Measurements from ENCODE around the gene MAU2.
"Not testable (repeated sequence)": the region's sequence is repeated elsewhere in the genome, so short reads cannot be mapped to it uniquely, and the experiment has no call there.

The MAU2 gene

DNA sequence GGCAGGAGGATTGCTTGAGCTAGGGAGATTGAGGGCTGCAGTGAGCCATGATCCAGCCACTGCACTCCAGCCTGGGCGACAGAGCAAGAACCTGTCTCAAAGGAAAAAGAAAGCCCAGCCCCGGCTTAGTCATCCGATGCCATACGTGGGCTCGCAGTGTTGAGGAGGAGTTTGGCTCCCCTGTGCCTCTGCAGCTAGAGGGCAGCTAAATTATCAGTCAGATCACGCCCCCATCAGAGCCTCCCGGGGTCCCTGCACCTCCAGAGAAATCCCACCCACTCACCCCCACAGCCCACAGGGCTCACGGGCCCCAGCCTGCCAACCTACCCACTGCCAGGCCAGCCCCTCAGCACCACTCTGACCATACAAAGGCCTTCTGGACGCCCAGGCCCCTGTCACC is 27.6 kb downstream of the MAU2 start:
- no peak for DNase-seq

DNA sequence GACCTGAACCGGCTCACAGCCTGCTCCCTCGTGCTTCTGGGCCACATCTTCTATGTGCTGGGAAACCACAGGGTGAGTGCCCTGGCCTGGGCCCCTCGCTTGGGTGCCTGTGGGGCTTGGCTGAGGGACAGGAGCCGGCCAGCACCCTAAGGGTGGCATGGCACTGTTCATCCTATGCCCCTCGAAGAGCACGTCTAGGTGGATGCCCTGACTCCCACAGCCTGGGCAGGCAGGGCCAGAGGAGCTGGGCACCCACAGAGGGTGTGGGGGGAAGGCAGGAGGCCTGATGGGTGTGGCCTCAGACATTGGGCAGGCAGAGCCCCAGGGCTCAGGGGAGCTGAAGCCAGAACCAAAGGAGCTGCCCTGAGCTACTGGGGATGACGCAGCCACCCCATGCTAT is 28.7 kb downstream of the MAU2 start:
- DNase-seq, result no peak

DNA sequence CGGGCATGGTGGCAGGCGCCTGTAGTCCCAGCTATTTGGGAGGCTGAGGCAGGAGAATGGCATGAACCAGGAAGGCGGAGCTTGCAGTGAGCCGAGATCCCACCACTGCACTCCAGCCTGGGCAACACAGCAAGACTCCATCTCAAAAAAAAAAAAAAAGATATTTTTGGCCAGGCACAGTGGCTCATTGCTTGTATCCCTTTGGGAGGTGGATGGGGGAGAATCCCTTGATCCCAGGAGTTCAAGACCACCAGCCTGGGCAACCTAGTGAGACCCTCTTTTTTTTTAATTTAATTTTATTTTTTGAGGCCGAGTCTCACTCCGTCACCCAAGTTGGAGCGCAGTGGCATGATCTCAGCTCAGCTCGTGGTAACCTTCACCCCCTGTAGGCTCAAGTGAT is 30.1 kb downstream of the MAU2 start:
- DNase-seq, result not testable (repeated sequence)

DNA sequence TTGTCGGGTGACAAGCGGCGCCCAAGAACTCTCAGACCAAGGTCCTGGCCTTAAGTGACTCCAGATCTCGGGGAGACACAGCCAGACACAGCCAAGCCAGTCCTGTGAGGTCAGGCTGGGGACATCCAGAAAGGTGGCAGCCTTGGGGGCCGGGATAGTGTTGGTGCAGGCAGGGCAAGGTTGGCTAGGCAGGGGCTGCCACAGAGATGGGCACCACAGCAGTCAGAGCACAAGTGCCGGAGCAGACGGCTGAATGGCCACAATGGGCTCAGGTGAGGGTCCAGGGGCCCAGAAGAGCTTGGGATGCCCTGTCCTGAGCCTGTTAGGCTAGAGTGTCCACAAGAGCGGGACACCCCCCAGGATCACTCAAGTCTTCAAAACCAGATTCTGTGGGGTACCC is 32.2 kb downstream of the MAU2 start:
- DNase-seq, result no peak

DNA sequence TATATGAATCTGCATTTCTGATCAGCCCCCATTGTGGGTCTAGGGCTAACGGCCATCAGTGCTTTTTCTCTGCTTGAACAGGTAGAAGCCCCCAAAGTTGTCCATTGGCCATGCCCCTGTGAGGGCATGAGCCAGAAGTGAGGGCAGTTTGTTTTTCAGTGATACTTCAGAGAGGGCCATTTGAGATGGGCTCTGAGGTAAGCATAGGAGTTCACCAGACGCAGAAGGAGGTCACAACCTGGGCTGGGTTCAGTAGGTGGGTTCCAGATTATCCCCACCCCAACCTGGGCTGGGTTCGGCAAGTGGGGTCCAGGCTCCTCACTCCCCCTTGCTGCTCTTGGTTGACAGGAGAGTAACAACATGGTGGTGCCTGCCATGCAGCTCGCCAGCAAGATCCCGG is 33.4 kb downstream of the MAU2 start:
- no peak for DNase-seq

DNA sequence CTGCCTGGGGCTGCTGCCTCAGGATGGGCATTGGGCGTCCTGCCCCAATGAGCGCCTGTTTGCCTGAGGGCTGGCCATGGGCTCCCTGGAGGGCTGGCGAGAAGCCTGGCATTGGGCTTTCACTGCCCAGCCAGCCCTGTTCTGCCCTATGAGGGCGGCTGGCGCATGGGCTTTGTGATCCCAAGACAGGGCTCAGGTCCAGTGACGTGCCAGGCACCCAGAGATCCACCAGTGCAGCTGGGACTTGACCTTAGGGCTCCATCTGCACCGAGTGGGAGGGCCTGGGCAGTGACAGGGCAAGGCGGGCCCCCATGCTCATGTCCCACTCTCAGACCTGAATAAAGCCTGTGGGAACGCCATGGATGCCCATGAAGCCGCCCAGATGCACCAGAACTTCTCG is 34.3 kb downstream of the MAU2 start:
- no peak for DNase-seq

DNA sequence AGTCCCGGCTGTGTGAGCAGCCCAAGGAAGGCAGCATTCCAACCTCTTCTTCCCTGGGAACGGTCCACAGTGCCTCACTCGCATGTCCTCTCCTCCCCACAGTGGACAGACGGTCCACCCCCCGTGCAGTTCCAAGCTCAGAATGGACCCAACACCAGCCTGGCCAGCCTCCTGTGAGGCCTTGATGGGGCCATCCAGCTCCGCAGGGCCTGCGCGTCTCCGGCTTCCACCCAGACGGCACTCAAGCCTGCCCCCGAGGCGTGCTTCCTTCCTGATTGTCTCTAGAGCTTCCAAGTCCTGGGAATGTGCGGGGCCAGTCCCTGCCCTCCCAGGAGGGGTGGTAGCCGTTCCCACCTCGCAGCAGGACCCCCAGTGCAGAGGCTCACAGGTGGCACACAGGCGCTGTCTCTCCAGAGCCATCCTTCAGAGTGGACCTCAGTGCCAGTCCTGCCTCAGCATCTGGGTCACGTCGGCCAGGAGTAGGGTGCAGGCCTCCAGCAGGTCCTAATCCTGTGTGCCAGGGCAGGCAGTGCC is 35.0 kb downstream of the MAU2 start:
- DNase-seq, result no peak

DNA sequence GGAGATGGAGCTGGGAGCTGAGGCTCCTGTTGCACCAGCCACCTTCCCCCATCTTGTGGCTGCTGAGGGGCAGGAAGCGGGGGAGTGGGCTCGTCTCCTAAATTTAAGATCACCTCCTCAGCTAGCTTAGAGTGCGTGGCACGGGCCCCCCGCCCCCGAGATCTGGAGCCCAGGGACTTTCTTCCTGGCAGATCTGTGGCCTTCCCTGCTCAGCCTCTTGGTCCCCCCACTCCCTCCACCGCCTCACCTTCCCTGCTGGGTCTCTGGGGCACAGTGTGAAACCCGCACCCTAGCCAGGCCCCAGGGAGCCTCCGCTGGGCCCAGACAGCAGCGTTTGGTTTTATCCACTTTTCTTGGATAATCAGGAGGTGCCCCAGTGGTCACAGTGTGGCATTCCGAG is 35.9 kb downstream of the MAU2 start:
- no peak for DNase-seq

DNA sequence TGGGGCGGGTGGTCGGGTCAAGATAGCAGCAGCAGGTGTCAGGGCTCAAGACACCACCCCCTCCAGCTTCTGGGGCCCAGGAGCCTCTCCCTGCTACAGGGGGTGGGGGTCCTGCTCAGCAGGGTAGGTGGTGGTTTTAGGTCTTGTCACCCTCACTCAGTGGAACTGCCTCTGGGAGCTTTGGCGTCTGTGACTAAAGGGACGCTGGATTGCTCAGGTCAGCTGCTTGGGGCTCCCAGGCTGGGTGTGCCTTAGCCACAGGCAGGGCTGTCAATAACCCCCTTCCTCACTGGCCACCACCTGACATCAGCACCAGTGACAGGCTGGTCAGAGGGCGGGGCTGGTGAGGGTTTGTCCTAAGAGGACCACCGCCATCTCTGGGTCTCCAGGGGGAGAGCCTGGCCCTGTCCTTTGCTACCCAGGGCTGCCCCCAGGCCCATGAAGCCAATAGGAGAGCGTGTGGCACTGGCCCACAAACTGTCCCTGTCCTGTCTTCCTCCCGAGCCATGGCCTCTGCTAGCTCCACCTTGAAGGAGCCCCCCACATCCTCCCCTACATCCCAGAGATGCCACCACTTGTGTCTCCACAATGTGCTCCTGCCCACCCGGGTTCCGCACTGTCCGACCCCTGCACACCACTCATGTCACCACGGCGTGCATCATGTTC is 36.4 kb downstream of the MAU2 start:
- no peak for DNase-seq

DNA sequence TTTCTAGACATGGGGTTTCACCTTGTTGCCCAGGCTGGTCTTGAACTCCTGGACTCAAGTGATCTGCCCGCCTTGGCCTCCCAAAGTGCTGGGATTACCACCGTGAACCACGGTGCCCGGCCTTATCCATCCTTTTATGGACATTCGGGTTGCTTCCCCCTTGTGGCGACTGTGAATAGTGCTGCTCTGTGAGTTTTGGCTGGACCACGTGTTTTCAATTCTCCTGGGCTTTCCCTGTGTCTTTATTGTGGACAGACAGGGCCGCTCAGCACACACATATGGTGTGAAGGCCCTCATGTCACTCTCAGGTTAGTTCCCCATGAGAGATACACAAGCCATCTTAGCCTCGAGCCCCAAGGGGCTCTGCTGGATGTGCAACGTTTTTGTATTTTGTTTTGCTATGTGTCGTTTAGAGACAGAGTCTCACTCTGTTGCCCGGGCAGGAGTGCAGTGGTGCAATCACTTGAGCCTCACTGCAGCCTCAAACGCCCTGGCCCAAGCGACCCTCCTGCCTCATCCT is 40.5 kb downstream of the MAU2 start:
- peak; percentile 78 for DNase-seq

DNA sequence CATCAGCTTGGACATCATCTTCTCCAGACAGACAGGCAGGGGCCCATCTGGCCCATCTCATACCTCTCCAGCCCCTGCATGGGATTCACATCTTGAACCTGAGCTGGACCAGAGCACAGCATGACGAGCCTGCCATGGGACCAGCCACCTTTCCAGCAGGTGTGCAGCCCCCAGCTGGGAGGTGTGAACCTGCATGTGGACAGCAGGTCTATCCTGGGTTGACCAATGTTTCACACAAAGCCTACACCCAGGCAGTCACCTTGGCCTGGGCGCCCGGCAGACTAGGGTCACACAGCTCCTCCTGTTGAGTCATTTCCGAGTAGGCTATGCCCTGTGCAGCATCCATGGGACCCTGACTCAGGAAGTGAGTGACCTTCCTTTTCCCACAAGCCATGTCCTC is 41.4 kb downstream of the MAU2 start:
- DNase-seq, result no peak

DNA sequence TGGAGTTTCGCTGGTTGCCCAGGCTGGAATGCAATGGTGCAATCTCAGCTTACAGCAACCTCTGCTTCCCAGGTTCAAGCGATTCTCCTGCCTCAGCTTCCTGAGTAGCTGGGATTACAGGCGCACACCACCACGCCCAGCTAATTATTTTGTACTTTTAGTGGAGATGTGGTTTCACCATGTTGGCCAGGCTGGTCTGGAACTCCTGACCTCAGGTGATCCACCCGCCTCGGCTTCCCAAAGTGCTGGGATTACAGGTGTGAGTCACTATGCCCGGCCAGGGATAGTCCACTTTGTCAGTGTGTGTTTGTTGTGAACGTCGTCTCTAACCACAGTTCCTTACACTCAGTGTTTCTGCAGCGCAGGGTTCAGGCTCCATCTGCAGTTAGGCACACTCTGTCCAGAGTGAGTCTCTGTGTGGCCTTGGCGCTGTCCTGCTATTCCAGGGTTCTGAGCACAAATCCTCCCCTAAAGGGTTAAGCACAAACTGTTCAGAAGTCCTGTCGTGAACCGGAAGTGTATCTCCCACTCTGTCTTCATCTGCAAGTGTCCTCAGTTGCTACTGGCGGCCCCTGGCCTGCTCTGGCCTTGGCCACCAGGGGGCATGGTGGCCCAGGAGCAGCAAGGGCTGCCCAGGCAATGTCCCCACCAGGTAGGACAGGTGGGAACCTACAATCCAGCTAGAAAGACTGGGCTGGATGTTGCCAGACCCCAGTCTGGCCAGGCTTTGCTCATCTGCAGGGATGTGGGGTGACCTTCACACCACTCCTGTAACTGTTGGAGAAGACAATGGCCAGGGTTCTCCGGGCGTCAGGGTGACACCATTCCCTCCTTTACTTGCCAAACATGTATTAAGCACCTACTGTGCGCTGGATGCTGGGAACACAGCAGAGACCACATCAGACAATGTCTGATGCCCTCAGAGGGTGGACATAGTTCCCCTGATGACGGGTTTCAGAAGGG is 46.1 kb downstream of the MAU2 start:
- DNase-seq, result peak; percentile 56

DNA sequence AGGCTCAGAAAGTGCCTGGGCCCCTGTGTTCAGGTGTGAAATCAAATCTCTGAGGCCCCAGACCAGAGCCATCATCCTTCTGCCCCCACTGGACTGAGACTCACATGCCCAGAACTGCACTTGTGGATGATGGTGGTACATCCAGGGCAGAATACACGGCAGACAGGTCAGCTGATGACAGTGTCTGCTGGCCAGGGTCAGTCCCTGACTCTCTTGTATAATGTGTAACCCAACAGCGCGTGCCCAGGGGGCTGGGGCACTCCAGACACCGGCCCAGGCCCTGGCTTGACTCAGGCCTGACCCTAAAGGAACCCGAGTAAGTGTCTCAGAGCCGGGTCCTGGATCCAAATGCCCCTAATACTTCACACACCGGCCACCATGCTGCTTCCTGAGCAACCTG is 47.5 kb downstream of the MAU2 start:
- DNase-seq, result no peak

DNA sequence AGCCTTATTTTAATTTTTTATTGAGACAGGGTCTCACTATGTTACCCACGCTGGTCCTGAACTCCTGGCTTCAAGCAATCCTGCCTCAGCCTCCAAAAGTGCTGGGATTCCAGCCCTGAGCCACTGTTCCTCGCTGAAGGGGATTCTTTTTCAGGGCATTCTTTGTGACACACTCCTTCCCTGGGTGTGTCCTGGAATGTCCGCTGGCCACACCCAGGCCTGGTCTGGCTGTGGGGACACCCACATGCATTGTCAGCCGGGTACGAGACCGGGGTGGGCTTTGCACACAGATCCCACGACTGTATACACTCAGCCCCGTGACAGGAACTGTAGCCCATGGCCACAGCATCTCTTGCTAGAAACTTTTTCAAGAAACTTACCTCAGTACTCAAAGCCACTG is 50.4 kb downstream of the MAU2 start:
- DNase-seq, result no peak

DNA sequence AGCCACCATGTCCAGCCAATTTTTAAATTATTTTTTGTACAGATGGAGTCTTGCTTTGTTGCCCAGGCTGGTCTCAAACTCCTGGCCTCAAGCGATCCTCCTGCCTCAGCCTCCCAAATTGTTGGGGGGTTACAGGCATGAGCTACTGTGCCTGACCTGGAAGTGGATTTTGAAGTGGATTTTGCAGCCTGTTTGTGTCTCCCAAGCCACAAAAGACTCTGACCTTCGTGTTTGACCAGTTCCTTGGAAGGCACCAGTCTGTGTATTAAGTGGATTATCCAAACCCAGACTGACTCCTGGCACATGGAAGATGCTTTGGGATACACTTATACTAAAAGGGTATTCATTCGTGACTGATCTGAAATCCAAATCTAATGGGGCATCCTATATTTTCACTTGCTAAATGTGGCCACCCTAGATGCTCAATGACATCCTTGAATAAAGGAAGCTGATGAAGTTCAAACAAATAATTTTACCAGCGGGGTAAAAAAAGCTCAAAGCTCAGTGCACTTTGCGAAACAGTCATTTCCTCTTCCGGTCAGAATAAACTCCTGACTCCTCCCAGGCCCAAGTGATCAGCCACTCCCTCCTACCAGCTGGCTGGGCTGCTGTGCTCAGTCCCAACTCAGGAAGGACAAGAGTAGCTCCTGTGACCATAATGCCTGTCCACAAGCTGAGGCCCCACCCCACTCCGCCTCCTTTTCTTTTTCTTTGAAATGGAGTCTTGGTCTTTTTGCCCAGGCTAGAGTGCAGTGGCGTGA is 52.2 kb downstream of the MAU2 start:
- DNase-seq, result no peak

DNA sequence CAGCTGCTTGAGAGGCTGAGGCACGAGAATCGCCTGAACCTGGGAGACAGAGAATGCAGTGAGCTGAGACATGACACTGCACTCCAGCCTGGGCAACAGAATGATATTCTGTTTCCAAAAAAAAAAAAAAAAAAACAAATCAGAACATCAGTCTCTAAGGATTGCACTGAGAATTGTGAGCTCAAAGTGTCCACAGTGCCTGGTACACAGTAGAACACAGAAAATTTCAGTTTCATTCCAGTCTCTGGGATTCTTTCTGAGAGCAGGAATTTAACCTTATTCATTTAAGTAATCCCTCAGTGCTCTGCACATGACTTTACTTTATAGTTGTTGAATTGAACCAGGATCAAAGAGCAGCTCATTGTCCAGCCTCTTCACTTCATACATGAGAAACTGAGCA is 58.9 kb downstream of the MAU2 start:
- DNase-seq, result no peak

DNA sequence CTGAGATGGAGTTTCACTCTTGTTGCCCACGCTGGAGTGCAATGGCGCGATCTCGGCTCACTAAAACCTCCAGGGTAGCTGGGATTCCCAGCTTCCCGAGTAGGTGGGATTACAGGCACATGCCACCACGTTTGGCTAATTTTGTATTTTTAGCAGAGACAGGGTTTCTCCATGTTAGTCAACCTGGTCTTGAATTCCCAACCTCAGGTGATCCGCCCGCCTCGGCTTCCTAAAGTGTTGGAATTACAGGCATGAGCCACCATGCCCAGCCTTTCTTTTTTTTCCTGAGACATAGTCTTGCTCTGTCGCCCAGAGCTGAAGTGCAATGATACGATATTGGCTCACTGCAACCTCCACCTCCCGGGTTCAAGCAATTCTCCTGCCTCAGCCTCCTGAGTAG is 59.7 kb downstream of the MAU2 start:
- not testable (repeated sequence) for DNase-seq

DNA sequence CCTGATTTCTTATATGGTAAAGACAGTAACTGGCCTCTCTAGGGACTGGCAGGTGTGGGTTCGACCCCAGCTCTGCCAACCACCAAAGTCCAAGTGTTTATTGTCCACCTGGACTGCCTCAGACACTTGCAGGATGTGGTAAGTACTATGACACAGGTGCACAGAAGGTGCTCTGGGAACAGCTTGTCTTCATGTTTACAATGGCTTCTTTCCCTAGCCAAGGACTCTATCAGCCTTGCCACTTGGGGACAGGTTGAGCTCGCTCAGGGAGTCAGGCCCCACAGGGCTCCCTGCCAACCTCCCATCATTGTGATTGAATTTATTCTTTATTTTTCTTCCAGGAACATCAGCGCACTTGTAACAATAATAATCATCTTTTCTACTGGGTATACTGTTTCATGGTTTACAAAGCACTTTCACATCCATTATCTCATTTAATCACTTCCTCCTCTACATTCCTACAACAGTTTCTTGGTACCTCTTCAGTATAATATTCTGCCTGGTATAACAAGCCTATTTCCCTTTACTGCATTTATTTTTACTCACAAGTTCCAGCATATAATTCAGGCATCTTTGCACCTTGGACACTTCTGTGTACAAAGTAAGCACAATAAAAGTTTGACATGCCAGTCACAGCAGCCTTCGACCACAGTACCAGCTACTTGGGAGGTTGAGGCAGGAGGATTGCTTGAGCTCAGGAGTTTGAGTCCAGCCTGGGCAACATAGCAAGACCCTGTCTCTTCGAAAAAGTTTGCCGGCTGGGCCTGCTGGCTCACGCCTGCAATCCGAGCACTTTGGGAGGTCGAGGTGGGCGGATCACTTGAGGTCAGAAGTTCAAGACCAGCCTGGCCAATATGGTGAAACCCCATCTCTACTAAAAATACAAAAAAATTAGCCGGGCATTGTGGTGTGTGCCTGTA is 60.6 kb downstream of the MAU2 start:
- no peak for DNase-seq

DNA sequence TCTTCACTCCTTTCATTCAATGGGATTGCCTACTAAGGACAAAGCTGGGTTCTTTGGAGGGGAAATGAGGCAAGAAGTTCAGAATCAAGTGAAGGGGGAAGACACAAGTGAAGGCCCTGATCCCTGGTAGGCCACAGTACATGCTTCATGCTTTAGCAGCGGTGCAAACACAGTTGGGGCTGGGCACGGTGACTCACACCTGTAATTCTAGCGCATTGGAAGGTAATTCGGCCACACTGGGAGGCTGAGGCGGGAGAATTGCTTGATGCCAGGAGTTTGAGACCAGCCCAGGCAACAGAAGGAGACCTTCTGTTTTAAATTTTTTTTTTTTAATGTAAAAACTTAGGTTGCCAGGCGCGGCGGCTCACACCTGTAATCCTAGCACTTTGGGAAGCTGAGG is 61.5 kb downstream of the MAU2 start:
- no peak for DNase-seq

DNA sequence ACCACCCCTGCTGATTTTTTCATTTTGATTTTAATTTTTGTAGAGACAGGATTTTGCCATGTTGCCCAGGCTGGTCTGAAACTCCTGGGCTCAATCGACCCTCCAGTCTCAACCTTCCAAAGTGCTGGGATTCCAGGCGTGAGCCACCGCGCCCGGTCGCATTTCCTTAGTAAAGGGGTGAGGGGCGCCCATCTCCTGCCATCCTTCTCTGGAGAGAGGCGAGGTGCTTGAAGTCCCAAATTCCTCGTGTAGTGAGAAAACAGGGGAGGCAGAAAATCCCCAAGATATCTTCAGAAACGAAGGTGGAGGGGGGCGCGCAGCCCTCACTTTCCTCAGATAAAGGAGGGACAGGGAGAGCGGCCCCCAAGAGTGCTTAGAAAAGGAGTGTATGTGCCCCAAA is 63.9 kb downstream of the MAU2 start:
- DNase-seq, result no peak

DNA sequence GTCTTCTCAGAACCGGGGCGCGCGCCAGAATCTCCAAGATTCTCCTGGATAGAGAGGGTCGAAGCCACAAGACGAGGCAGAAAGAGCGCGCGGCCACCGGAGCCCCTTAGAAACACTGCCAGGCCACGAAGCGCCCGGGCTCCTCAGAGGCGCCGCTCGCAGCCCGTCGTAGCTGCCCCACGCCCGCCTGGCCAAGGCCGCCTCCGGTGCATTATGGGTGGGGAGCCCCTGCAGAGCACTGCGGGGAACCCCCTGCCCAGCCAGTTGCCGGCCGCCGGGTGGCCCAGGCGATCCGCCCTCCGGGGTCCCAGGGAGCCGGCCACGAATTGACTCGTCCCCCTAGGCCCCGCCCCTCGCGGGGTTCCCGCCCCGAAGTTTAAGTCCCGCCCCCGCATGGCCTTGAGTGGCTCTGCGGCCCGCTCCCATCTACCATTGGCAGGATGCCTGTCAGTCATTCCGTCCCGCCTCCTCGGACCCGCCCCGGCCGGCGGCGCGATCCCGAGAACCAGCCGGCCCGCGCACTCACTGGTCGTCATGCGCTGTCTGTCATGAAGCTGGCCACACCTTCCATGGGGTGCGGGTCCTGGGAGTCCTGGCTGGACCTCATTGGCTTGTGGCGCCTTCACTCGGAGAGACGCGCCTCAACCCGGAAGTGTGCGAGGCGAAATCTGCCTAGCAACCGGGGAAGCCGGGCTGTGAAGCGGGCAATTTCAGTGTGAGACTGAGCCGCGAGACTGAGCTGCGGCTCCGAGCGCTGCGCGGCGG is 64.7 kb downstream of the MAU2 start:
- DNase-seq, result peak; percentile 100
